Measurements from ENCODE around the gene ABHD14A. TPM values are rescaled to one million over a fixed set of nuclear protein-coding genes. Genes with fewer than 3 reads are reported as not detected.

Gene ABHD14A
- total RNA-seq, 1 donor from 2014 or later = 31.9 TPM

- DNase-seq (ENCODE audit: extremely low spot score in 2 of 2) = no peak
- Histone ChIP-seq H3K4me1 (peaks cover 39% of the 10 kb centered on the region), H3K4me3 (peak overlapping the region; percentile 73 to 98)
Measured at GRCh38 chr3:51968170-51968775, 6.6 kb upstream of the ABHD14A start.

GRCh38 chr3:51968883-51969678 lies 5.8 kb upstream of the ABHD14A start:
- peaks cover 44% of the 10 kb centered on the region for H3K4me1 ChIP-seq
- TF ChIP-seq POLR2AphosphoS5 (IDR thresholded peaks at IDR 0.05; ENCODE audit: insufficient read depth in 1 of 2, low read depth in 1 of 2) = no peak
- TF ChIP-seq POLR2A (IDR thresholded peaks at IDR 0.05) = no peak
- TF ChIP-seq CTCF (IDR thresholded peaks at IDR 0.05) = no peak
- no peaks in the 10 kb centered on the region for H3K36me3 ChIP-seq
- H3K27me3 ChIP-seq = no peaks in the 10 kb centered on the region
- H3K4me3 ChIP-seq = no peak overlapping the region
- no peak for DNase-seq (ENCODE audit: extremely low spot score in 2 of 2)
- no peaks in the 10 kb centered on the region for H3K9me3 ChIP-seq
- intact Hi-C loops (cut with DNase I) = no loop called here
- no peak overlapping the region for H3K27ac ChIP-seq

More at GRCh38 chr3:51968170-51968775, 6.6 kb upstream of the ABHD14A start:
- TF ChIP-seq POLR2AphosphoS5 (IDR thresholded peaks at IDR 0.05; ENCODE audit: insufficient read depth in 1 of 2, low read depth in 1 of 2) (no peak), POLR2A (IDR thresholded peaks at IDR 0.05) (no peak), CTCF (IDR thresholded peaks at IDR 0.05) (no peak)
- Histone ChIP-seq H3K36me3 (no peaks in the 10 kb centered on the region), H3K27me3 (no peaks in the 10 kb centered on the region), H3K9me3 (no peaks in the 10 kb centered on the region), H3K27ac (peak overlapping the region; percentile 80)
- intact Hi-C loops (cut with DNase I) = no loop called here

GRCh38 chr3:51969841-51970240 lies 5.0 kb upstream of the ABHD14A start:
- no peak overlapping the region for H3K4me3 ChIP-seq
- no peaks in the 10 kb centered on the region for H3K9me3 ChIP-seq
- no peak for DNase-seq (ENCODE audit: extremely low spot score in 2 of 2)
- no peaks in the 10 kb centered on the region for H3K27me3 ChIP-seq
- no peaks in the 10 kb centered on the region for H3K36me3 ChIP-seq
- H3K4me1 ChIP-seq = peaks cover 52% of the 10 kb centered on the region
- TF ChIP-seq POLR2AphosphoS5 (IDR thresholded peaks at IDR 0.05; ENCODE audit: insufficient read depth in 1 of 2, low read depth in 1 of 2) = no peak
- no peak for TF ChIP-seq CTCF (IDR thresholded peaks at IDR 0.05)
- TF ChIP-seq POLR2A (IDR thresholded peaks at IDR 0.05) = no peak
- no peak overlapping the region for H3K27ac ChIP-seq
- intact Hi-C loops (cut with DNase I) = no loop called here

- no peaks in the 10 kb centered on the region for H3K27me3 ChIP-seq
- TF ChIP-seq CTCF (IDR thresholded peaks at IDR 0.05) = no peak
- no peak for TF ChIP-seq POLR2AphosphoS5 (IDR thresholded peaks at IDR 0.05; ENCODE audit: insufficient read depth in 1 of 2, low read depth in 1 of 2)
- TF ChIP-seq POLR2A (IDR thresholded peaks at IDR 0.05) = no peak
- H3K4me1 ChIP-seq = peaks cover 54% of the 10 kb centered on the region
- no peaks in the 10 kb centered on the region for H3K9me3 ChIP-seq
- no peaks in the 10 kb centered on the region for H3K36me3 ChIP-seq
- no peak for DNase-seq (ENCODE audit: extremely low spot score in 2 of 2)
- H3K27ac ChIP-seq = no peak overlapping the region
- intact Hi-C loops (cut with DNase I) = no loop called here
- H3K4me3 ChIP-seq = no peak overlapping the region
Measured at GRCh38 chr3:51970606-51971300, 4.1 kb upstream of the ABHD14A start.

All from vagina (tissue), 2 donors.